ENCODE results near the gene PDE6B.

The PDE6B gene

GRCh38 chr4:654871-655463, 29.6 kb downstream of the PDE6B start:
- Histone ChIP-seq H3K9me3 (ENCODE audit: control insufficient read depth, insufficient read depth, low read length) (no peaks in the 10 kb centered on the region), H3K27me3 (ENCODE audit: control insufficient read depth, insufficient read depth, low read length) (no peaks in the 10 kb centered on the region), H3K4me3 (ENCODE audit: low read depth, low read length) (no peak overlapping the region), H3K36me3 (ENCODE audit: control insufficient read depth, insufficient read depth, low read length) (no peaks in the 10 kb centered on the region), H3K9ac (ENCODE audit: low read depth, low read length) (no peak overlapping the region), H3K27ac (ENCODE audit: low read depth, low read length) (no peak overlapping the region), H3K4me1 (ENCODE audit: control insufficient read depth, insufficient read depth, low read length) (no peaks in the 10 kb centered on the region)

GRCh38 chr4:655464-656151, 30.2 kb downstream of the PDE6B start:
- Histone ChIP-seq H3K9me3 (ENCODE audit: control insufficient read depth, insufficient read depth, low read length) (no peaks in the 10 kb centered on the region), H3K4me1 (ENCODE audit: control insufficient read depth, insufficient read depth, low read length) (no peaks in the 10 kb centered on the region), H3K9ac (ENCODE audit: low read depth, low read length) (no peak overlapping the region), H3K27ac (ENCODE audit: low read depth, low read length) (no peak overlapping the region), H3K36me3 (ENCODE audit: control insufficient read depth, insufficient read depth, low read length) (no peaks in the 10 kb centered on the region), H3K27me3 (ENCODE audit: control insufficient read depth, insufficient read depth, low read length) (no peaks in the 10 kb centered on the region), H3K4me3 (ENCODE audit: low read depth, low read length) (no peak overlapping the region)

GRCh38 chr4:656436-657337, 31.3 kb downstream of the PDE6B start:
- no peaks in the 10 kb centered on the region for H3K9me3 ChIP-seq (ENCODE audit: control insufficient read depth, insufficient read depth, low read length)
- no peaks in the 10 kb centered on the region for H3K36me3 ChIP-seq (ENCODE audit: control insufficient read depth, insufficient read depth, low read length)
- H3K27me3 ChIP-seq (ENCODE audit: control insufficient read depth, insufficient read depth, low read length): no peaks in the 10 kb centered on the region
- no peak overlapping the region for H3K9ac ChIP-seq (ENCODE audit: low read depth, low read length)
- H3K4me3 ChIP-seq (ENCODE audit: low read depth, low read length): no peak overlapping the region
- no peaks in the 10 kb centered on the region for H3K4me1 ChIP-seq (ENCODE audit: control insufficient read depth, insufficient read depth, low read length)
- no peak overlapping the region for H3K27ac ChIP-seq (ENCODE audit: low read depth, low read length)

- no peaks in the 10 kb centered on the region for H3K27me3 ChIP-seq (ENCODE audit: control insufficient read depth, insufficient read depth, low read length)
- H3K4me3 ChIP-seq (ENCODE audit: low read depth, low read length): no peak overlapping the region
- no peaks in the 10 kb centered on the region for H3K36me3 ChIP-seq (ENCODE audit: control insufficient read depth, insufficient read depth, low read length)
- H3K4me1 ChIP-seq (ENCODE audit: control insufficient read depth, insufficient read depth, low read length): no peaks in the 10 kb centered on the region
- H3K27ac ChIP-seq (ENCODE audit: low read depth, low read length): no peak overlapping the region
- no peaks in the 10 kb centered on the region for H3K9me3 ChIP-seq (ENCODE audit: control insufficient read depth, insufficient read depth, low read length)
- no peak overlapping the region for H3K9ac ChIP-seq (ENCODE audit: low read depth, low read length)
Observed at GRCh38 chr4:657338-657833, 32.0 kb downstream of the PDE6B start.

- Histone ChIP-seq H3K27ac (ENCODE audit: low read depth, low read length) (no peak overlapping the region), H3K9me3 (ENCODE audit: control insufficient read depth, insufficient read depth, low read length) (no peaks in the 10 kb centered on the region), H3K4me3 (ENCODE audit: low read depth, low read length) (no peak overlapping the region), H3K9ac (ENCODE audit: low read depth, low read length) (no peak overlapping the region), H3K4me1 (ENCODE audit: control insufficient read depth, insufficient read depth, low read length) (no peaks in the 10 kb centered on the region), H3K36me3 (ENCODE audit: control insufficient read depth, insufficient read depth, low read length) (no peaks in the 10 kb centered on the region), H3K27me3 (ENCODE audit: control insufficient read depth, insufficient read depth, low read length) (no peaks in the 10 kb centered on the region)
Observed at GRCh38 chr4:657834-658667, 32.7 kb downstream of the PDE6B start.

- no peaks in the 10 kb centered on the region for H3K36me3 ChIP-seq (ENCODE audit: control insufficient read depth, insufficient read depth, low read length)
- no peak overlapping the region for H3K27ac ChIP-seq (ENCODE audit: low read depth, low read length)
- H3K27me3 ChIP-seq (ENCODE audit: control insufficient read depth, insufficient read depth, low read length): no peaks in the 10 kb centered on the region
- no peaks in the 10 kb centered on the region for H3K4me1 ChIP-seq (ENCODE audit: control insufficient read depth, insufficient read depth, low read length)
- H3K9me3 ChIP-seq (ENCODE audit: control insufficient read depth, insufficient read depth, low read length): no peaks in the 10 kb centered on the region
- H3K4me3 ChIP-seq (ENCODE audit: low read depth, low read length): no peak overlapping the region
- no peak overlapping the region for H3K9ac ChIP-seq (ENCODE audit: low read depth, low read length)
Observed at GRCh38 chr4:658681-659667, 33.6 kb downstream of the PDE6B start.

GRCh38 chr4:659851-660250, 34.5 kb downstream of the PDE6B start:
- H3K36me3 ChIP-seq (ENCODE audit: control insufficient read depth, insufficient read depth, low read length): no peaks in the 10 kb centered on the region
- no peak overlapping the region for H3K4me3 ChIP-seq (ENCODE audit: low read depth, low read length)
- H3K27me3 ChIP-seq (ENCODE audit: control insufficient read depth, insufficient read depth, low read length): no peaks in the 10 kb centered on the region
- H3K9ac ChIP-seq (ENCODE audit: low read depth, low read length): no peak overlapping the region
- no peak overlapping the region for H3K27ac ChIP-seq (ENCODE audit: low read depth, low read length)
- H3K4me1 ChIP-seq (ENCODE audit: control insufficient read depth, insufficient read depth, low read length): 0 out of 2 replicates have a peak, but pooled peaks cover 3% of the 10 kb centered on the region
- H3K9me3 ChIP-seq (ENCODE audit: control insufficient read depth, insufficient read depth, low read length): no peaks in the 10 kb centered on the region

GRCh38 chr4:660401-660800, 35.0 kb downstream of the PDE6B start:
- Histone ChIP-seq H3K9ac (ENCODE audit: low read depth, low read length) (no peak overlapping the region), H3K4me3 (ENCODE audit: low read depth, low read length) (no peak overlapping the region), H3K4me1 (ENCODE audit: control insufficient read depth, insufficient read depth, low read length) (0 out of 2 replicates have a peak, but pooled peaks cover 3% of the 10 kb centered on the region), H3K36me3 (ENCODE audit: control insufficient read depth, insufficient read depth, low read length) (no peaks in the 10 kb centered on the region), H3K27ac (ENCODE audit: low read depth, low read length) (no peak overlapping the region), H3K27me3 (ENCODE audit: control insufficient read depth, insufficient read depth, low read length) (no peaks in the 10 kb centered on the region), H3K9me3 (ENCODE audit: control insufficient read depth, insufficient read depth, low read length) (no peaks in the 10 kb centered on the region)

GRCh38 chr4:661231-661630, 35.9 kb downstream of the PDE6B start:
- Histone ChIP-seq H3K9me3 (ENCODE audit: control insufficient read depth, insufficient read depth, low read length) (no peaks in the 10 kb centered on the region), H3K4me3 (ENCODE audit: low read depth, low read length) (no peak overlapping the region), H3K4me1 (ENCODE audit: control insufficient read depth, insufficient read depth, low read length) (0 out of 2 replicates have a peak, but pooled peaks cover 3% of the 10 kb centered on the region), H3K9ac (ENCODE audit: low read depth, low read length) (no peak overlapping the region), H3K27me3 (ENCODE audit: control insufficient read depth, insufficient read depth, low read length) (no peaks in the 10 kb centered on the region), H3K27ac (ENCODE audit: low read depth, low read length) (no peak overlapping the region), H3K36me3 (ENCODE audit: control insufficient read depth, insufficient read depth, low read length) (no peaks in the 10 kb centered on the region)
